ENCODE data around the gene ZNF598.

ZNF598 gene

GRCh38 chr16:1950047-1950446, 59.6 kb downstream of the ZNF598 start:
- DNase-seq, result no peak

- no peak for DNase-seq
These were observed 60.1 kb downstream of the ZNF598 start for GRCh38 chr16:1949507-1949906.
